ENCODE data around the gene REEP3.

DNA sequence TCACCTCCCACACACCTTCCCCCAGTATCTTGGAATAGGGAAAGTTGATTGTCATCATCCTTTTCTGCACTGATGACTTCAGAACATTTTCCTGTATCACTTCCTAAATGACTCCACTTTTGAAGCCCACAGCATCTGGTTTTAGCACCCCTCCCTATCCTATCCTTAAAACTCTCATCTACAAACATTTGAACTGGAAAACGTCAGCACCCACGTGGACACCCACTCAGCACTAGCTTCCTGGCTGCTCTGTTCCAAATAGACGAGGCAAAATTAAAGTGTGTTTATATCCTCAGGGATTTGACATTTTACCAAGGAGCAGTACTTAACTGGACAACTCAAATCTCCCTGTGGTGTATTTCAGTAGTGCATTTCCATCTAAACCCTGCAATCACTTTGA is 73.9 kb downstream of the REEP3 start:
- TF ChIP-seq, protein P1, sequence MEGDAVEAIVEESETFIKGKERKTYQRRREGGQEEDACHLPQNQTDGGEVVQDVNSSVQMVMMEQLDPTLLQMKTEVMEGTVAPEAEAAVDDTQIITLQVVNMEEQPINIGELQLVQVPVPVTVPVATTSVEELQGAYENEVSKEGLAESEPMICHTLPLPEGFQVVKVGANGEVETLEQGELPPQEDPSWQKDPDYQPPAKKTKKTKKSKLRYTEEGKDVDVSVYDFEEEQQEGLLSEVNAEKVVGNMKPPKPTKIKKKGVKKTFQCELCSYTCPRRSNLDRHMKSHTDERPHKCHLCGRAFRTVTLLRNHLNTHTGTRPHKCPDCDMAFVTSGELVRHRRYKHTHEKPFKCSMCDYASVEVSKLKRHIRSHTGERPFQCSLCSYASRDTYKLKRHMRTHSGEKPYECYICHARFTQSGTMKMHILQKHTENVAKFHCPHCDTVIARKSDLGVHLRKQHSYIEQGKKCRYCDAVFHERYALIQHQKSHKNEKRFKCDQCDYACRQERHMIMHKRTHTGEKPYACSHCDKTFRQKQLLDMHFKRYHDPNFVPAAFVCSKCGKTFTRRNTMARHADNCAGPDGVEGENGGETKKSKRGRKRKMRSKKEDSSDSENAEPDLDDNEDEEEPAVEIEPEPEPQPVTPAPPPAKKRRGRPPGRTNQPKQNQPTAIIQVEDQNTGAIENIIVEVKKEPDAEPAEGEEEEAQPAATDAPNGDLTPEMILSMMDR (IDR thresholded peaks at IDR 0.05): peak in 1 of 3 experiments; percentile 32
- no peak for TF ChIP-seq POLR2A (IDR thresholded peaks at IDR 0.05; ENCODE audit: low read depth)
- TF ChIP-seq EP300 (IDR thresholded peaks at IDR 0.05): no peak
- TF ChIP-seq POLR2AphosphoS5 (IDR thresholded peaks at IDR 0.05): no peak

Data from esophagus muscularis mucosa (tissue), 4 donors.